Glomerular visceral epithelial cell (primary cell): ENCODE data around the gene PSMC6.

ENCODE experiments used
- DNase-seq: peaks from one replicate; pipeline ENCODE4 v3.0.0-alpha.2; 2016; ENCODE audit errors: extremely low spot score

Gene PSMC6

GRCh38 chr14:52706724-52707706, at the start of gene PSMC6:
PSMC6 (plus strand) TSS chr14:52707200; CDS start chr14:52707220, 20 bp downstream.
- peak; percentile 92 for DNase-seq

- no peak for DNase-seq
Observed at GRCh38 chr14:52660325-52660724, 46.7 kb upstream of the PSMC6 start.

DNA sequence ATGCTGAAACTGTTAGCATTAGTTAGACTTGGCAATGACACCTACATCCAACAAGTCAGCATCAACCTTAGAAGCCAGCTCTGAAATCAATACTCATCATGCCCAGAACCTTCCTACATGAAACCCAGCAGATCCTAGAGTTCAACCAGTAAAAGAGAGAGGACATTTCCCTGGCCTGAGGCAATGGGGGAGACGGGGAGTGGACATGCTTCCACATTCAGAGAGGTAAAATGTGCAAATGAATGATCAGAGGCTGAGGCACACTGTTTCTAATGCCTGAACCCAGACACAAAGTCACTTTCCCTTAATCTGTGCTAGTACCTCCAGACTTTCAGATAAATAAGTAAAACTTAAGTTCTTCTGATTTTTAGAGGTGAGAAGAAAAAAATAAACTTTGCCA, 46.2 kb upstream of the PSMC6 start:
- DNase-seq = no peak

DNA sequence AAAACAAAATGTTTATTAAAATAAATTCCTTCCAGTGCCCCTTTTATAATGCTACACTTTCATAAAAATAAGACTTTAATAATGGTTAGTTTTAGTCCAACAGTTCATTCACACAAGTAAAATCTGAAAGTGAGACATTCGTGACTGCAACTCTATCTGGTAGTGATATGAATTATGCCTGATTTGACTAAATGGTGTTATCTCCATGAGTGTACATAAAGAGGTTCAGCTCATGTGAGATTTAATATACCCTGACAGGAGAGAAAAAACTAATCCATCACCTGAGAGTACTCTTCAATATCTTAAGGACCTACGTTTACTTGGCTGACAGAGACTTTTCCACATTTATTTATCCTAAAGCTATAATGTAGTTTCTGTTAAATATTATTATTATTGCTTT, 45.7 kb upstream of the PSMC6 start:
- DNase-seq = no peak

GRCh38 chr14:52663850-52664249, 43.1 kb upstream of the PSMC6 start:
- DNase-seq = no peak

DNA sequence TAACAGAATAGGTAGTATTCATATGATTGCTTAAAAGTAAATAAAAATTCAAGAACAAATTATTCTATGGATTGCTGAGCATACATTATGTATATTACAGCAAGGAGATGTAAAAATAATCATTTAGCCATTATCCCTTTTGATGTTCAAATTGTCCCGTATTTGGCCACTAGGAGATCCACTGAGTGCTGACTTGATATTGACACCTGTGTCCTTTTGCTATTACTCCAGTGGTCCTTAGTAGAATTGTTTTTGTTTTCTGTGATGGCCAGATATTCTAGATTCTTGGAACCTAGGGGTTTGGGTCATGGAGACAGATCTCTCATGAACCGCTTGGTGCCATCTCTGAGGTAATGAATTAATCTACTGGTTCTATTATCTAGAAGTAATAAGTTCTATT, 28.4 kb upstream of the PSMC6 start:
- no peak for DNase-seq

DNA sequence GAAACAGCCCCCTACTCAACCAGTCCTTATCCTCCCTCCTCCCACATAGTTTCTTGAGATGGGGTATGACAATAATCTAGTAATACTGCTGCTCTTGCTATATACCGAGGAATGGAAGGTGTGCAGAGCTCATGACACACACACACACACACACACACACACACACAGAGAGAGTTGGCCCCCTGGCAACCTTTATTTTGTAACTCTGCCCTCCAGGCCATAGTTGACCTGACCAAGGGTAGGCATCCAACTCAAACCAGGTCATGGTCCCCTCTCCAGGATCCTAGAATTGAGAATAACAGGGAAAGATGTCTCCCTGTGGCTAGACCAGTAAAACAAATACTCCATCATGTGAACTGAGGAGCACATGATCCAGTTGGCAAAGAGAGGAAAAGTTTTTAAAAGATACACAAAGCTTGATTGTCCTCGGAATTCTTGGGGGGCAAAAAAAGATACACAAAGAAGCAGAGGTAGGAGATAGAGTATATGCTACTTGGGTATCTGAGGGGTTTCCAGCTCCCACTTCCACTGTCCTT, 22.9 kb upstream of the PSMC6 start:
- DNase-seq = no peak

- no peak for DNase-seq
Observed at GRCh38 chr14:52686176-52686575, 20.8 kb upstream of the PSMC6 start.

DNA sequence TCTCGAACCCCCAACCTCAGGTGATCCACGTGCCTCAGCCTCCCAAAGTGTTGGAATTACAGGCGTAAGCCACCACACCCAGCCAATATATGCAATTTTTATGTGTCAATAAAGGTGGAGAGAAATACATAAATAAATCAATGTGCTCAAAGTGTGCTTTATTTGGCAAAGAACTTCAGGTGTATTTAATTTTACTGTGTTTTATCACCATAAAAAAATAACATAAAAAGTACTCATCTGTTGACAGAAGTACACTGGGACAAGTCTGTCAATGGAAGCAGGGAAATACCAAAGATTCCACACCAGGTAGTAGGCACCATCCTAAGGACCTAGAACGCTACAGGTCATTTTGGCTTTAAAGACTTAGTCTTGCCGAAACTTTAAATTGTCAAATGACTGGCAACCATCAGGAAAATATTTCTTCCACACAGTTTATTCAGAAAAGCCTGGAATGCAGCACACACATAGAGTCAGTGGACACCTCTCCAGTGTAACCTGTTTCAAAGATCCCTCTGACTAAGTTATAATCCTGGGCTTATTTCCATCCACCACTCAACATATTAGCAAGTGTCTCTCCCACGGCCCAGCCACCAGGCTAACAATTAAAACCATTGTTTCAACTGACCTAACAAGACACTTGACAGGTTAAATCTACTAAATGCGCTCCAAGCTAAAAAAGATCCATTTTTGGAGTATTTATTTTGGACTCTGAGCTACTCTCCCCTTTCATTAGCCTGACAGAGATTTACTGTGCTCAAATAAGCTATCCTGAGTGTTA, 15.8 kb upstream of the PSMC6 start:
- DNase-seq = no peak

DNA sequence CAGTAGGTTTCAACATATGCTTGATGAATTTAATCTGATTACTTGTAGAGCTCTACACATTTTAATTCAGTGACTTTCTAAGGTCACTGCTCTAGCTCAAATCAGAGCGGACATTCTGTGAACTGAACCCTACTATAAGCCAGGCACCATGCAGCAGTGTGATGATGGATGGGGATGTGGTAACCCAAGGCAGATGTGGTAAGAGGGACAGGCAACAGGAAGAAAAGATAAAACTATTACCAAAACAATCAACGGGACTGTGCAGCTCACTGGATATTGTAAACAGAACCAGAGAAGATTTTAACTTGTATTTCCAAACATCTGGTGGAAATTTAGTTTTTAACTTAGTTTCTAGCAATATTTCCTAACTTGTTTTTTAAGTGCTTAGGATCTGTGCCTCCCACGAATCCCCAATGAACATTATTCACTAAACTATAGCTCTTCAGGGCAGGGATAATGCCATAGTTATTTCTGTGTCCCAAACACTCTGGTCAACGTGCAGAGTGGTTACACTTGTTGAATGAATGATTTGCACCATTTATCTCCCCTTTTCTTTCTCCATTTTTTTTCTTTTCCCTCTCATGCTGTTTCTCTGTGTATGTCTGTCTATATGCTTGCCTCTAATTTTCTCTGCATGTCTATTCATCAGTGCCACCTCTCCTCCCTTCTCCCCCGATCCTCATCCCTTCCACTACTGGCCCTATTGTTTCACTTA, 14.6 kb upstream of the PSMC6 start:
- DNase-seq = no peak

- DNase-seq = no peak
Observed at GRCh38 chr14:52693036-52693435, 14.0 kb upstream of the PSMC6 start.

GRCh38 chr14:52693532-52693931, 13.5 kb upstream of the PSMC6 start:
- no peak for DNase-seq

GRCh38 chr14:52694761-52695480, 12.1 kb upstream of the PSMC6 start:
- peak; percentile 62 for DNase-seq

DNA sequence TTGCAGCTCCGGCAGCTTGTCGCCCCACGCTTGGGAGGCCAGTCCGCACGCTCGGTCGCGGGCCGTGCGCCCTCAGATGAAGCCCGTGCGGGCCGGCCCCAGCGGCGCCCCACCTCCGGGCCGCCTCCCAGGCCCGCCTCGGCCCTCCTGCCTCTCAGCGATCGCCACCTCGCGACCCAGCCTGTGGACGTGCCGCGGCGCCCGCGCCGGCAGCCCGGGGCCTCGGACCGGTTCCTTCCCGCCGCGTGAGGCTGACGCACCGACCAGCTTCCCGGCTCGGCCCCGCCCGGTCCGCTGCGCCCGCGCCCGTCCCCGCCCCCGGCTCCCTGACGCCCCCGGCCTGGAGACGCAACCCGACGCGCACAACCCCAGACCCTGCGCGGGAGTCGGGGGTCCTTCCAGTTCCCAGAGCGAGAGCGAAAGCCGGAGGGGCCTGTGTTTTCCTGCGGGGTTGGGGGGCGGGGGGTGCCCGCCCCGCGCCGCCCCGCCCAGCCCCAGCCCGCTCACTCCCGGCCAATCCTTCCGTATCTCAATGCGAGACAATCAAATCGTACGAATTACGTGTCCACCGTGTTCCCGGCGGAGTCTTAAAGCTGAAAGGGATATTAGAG, 11.4 kb upstream of the PSMC6 start, which contains the start of gene ERO1A:
Gene ERO1A, minus strand, starts transcription at position 78 of the 611 bp plus-strand sequence. Its CDS starts 77 bp downstream, at position 1.
- peak; percentile 80 for DNase-seq

DNA sequence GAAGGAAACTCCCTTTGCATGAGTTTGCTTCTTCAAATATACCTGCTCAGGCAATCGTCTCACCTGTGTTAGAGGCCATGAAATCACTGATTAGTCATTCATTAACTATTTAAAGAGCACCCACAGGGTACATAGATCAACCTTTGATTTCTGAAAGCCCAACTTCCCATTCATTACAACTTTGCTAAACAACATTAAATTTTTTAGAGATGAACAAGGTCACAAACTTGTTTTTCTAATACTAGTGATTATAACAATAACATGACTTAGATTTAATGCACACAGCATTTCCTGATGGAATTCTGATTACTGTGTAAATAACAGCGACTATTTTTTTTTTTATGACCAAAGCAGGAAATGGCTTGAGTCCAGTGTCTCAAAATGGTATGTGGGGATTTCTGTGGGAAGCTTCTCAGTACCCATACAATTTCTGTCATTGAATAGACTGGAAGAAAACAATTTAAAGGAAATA, 6.3 kb upstream of the PSMC6 start:
- no peak for DNase-seq

- no peak for DNase-seq
Observed at GRCh38 chr14:52701223-52701622, 5.8 kb upstream of the PSMC6 start.

DNA sequence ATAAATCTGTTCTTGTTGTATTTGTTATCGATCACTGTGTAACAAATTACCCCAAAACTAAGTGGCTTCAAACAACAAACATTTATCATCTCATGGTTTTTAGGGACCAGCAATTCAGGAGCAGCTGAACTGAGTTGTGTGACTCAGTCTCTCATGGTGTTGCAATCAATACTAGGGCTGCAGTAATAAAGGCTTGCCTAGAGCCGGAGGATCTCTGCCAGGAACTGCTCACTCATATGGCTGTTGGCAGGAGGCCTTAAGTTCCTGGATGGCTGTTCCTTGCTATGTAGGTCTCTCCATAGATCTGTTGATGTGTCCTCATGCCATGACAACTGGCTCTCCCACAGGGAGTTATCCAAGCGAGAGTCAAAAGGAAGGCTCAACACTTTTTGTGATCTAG, 3.8 kb upstream of the PSMC6 start:
- peak; percentile 35 for DNase-seq

GRCh38 chr14:52703664-52704063, 3.3 kb upstream of the PSMC6 start:
- no peak for DNase-seq

DNA sequence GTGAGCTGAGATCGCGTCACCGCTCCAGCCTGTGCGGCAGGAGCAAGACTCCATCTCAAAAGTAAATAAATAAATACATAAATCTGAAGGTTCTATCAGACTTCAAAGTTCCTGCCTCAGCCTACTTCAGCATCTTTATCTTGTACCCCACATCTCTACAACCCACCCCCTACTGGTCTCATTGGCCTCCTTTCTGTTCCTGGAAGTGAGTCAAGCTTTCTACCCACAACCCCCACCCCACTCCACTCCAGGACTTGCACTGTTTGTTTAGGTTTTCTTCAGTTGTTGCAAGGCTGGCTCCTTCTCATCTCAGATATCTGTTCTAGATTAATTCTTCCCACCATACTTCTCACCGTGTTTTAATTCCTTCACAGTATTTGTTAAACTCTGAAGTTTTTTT, 714 bp upstream of the PSMC6 start:
- no peak for DNase-seq

DNA sequence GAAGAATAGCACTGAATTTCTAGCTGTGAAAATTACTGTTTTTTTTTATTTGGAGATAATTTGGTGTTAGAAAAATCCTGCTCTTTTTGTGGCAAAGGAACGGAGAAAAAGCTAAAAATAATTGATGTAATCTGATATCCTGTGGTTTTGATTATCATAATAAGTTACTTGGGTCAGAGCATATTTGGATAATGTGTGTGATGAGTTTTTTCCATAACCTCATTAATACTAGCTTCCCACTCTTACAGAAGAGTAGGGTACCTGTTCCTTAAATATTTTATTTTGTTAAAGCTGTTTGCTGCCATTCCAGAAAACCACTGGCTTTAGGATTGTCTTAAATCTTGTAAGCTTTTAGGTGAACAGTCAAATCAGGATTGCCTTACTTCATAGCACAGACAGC, 4.7 kb downstream of the PSMC6 start:
- no peak for DNase-seq
